Vagina (tissue), 2 donors: ENCODE results near the gene SLC16A1. TPM values are rescaled to one million over a fixed set of nuclear protein-coding genes. Genes with fewer than 3 reads are reported as not detected.

Experiments
- DNase-seq, 2 donors: peaks; one replicate each; pipeline ENCODE4 v3.0.0-alpha.2; 2017; ENCODE audit errors: extremely low spot score in 2 of 2
- H3K27ac ChIP-seq: fragments of 200-600 bp; sonication (generic); one replicate; pipeline ENCODE4 v1.5.1; 2019
- H3K27me3 ChIP-seq: fragments of 200-600 bp; sonication (generic); one replicate; pipeline ENCODE4 v1.5.1; 2019
- H3K36me3 ChIP-seq, 2 donors: fragments of 200-600 bp; sonication (generic); one replicate each; pipeline ENCODE4 v1.5.1; 2017 to 2019
- H3K4me1 ChIP-seq: fragments of 200-600 bp; sonication (generic); one replicate; pipeline ENCODE4 v1.5.1; 2019
- H3K4me3 ChIP-seq, 2 donors: fragments of 200-600 bp; sonication (generic); 1 replicate in 1 of 2; 2 replicates in 1 of 2; pipeline ENCODE4 v1.5.1; 2016 to 2019
- H3K9me3 ChIP-seq: fragments of 200-600 bp; sonication (generic); one replicate; pipeline ENCODE4 v1.5.1; 2019
- POLR2A ChIP-seq, 2 donors: fragments of 450-650 bp; IDR thresholded peaks; one replicate each; pipeline ENCODE4 v1.6.1; 2017; ENCODE audit warnings: antibody characterized with exemption in 2 of 2, mild to moderate bottlenecking in 2 of 2, moderate library complexity in 2 of 2
- POLR2AphosphoS5 ChIP-seq, 2 donors: sonication (generic); formaldehyde crosslinking; IDR thresholded peaks; one replicate each; pipeline ENCODE4 v1.9.0; 2017; ENCODE audit warnings: antibody characterized with exemption in 2 of 2, mild to moderate bottlenecking in 2 of 2, low read depth in 1 of 2; ENCODE audit not compliant: insufficient read depth in 1 of 2
- intact Hi-C: fragments of 100-400 bp; cut with DNase I; formaldehyde crosslinking; loops from one replicate; pipeline ENCODE4 v1.15.1; 2023
- total RNA-seq: library from RNA; depleted of rRNA; stranded (reverse); fragments of >200 nt; gene quantifications from one replicate; pipeline ENCODE4 v1.2.3, GENCODE V29; 2016
- TF ChIP-seq, protein P1 (sequence below), 3 experiments: fragments of 450-650 bp in 2 of 3; fragments of 200-600 bp in 1 of 3; sonication (generic) in 1 of 3; IDR thresholded peaks; one replicate each; pipeline ENCODE4 v1.5.1; 2017 to 2019; ENCODE audit warnings: antibody characterized with exemption in 3 of 3, mild to moderate bottlenecking in 2 of 3, moderate library complexity in 2 of 3

SLC16A1 gene
- total RNA-seq, 1 donor from 2014 or later, result 12.8 TPM

DNA sequence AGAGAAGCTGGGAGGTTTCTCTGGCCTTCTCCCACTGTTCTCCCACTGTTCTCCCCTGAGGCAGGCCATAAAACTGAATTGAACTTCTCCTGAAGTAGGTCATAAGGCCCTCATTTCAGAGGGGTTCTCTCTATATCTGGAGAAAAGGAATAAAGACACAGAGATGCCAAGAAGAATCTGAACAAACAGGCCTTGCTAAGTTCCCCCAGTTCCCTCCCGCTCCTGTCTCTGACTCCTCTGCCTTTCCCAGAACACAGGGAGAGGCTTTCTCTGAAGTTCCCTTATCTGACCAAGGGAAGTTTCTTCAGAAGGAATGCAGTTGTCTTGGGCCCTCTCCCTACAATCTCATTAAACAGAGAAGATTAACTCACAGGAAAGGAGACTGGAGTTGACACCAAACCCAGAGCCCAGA is 83.4 kb downstream of the SLC16A1 start:
- H3K4me3 ChIP-seq, result no peak overlapping the region
- H3K4me1 ChIP-seq, result no peaks in the 10 kb centered on the region
- DNase-seq, result no peak
- no peaks in the 10 kb centered on the region for H3K36me3 ChIP-seq
- no peaks in the 10 kb centered on the region for H3K27me3 ChIP-seq
- H3K27ac ChIP-seq, result no peak overlapping the region
- TF ChIP-seq POLR2AphosphoS5 (IDR thresholded peaks at IDR 0.05; ENCODE audit: insufficient read depth in 1 of 2, low read depth in 1 of 2) (no peak), POLR2A (IDR thresholded peaks at IDR 0.05) (no peak)
- TF ChIP-seq, protein P1, sequence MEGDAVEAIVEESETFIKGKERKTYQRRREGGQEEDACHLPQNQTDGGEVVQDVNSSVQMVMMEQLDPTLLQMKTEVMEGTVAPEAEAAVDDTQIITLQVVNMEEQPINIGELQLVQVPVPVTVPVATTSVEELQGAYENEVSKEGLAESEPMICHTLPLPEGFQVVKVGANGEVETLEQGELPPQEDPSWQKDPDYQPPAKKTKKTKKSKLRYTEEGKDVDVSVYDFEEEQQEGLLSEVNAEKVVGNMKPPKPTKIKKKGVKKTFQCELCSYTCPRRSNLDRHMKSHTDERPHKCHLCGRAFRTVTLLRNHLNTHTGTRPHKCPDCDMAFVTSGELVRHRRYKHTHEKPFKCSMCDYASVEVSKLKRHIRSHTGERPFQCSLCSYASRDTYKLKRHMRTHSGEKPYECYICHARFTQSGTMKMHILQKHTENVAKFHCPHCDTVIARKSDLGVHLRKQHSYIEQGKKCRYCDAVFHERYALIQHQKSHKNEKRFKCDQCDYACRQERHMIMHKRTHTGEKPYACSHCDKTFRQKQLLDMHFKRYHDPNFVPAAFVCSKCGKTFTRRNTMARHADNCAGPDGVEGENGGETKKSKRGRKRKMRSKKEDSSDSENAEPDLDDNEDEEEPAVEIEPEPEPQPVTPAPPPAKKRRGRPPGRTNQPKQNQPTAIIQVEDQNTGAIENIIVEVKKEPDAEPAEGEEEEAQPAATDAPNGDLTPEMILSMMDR (IDR thresholded peaks at IDR 0.05), result no peak
- no peaks in the 10 kb centered on the region for H3K9me3 ChIP-seq
- intact Hi-C loops, result no loop called here

DNA sequence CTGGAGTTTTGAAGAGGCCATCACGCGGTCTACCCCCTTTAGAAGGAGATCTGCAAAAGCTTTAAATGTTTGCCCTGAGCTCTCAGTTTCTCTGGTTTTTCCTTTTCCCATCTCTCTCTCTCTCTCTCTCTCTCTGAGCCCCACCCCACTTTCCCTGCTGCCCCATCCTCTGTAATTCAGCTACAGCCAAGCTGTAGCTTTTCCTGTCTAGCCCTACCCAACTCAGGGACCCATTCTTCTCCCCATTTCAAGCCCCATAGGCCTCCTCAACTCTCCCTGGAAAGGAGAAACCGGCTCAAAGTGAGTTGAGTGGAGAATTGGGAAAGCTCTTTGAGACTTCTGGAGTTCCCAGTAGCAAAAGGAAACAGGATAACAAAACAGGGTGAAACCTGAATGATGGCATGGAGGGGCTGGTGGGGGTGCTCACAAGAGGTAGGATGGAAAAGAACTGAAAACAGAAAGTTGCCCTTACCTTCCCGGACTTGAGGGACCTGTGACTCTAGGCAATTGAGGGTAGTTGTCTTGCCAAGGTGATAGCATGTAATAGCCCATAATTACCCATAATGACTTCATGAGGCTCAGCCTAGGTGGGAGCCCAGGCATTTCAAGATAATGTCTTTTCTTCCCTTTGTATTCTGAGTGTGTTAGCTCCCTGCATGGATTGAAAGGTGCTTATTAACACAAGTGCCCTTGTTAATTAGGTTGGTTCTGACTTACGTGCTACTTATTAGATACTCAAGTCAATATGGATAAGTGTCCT is 84.9 kb downstream of the SLC16A1 start:
- TF ChIP-seq, protein P1 (IDR thresholded peaks at IDR 0.05), result no peak
- TF ChIP-seq POLR2A (IDR thresholded peaks at IDR 0.05) (no peak), POLR2AphosphoS5 (IDR thresholded peaks at IDR 0.05; ENCODE audit: insufficient read depth in 1 of 2, low read depth in 1 of 2) (no peak)
- no peaks in the 10 kb centered on the region for H3K36me3 ChIP-seq
- H3K4me3 ChIP-seq, result no peak overlapping the region
- DNase-seq, result no peak
- H3K27me3 ChIP-seq, result no peaks in the 10 kb centered on the region
- no peaks in the 10 kb centered on the region for H3K4me1 ChIP-seq
- H3K27ac ChIP-seq, result no peak overlapping the region
- no peaks in the 10 kb centered on the region for H3K9me3 ChIP-seq
- intact Hi-C loops, result no loop called here

- H3K36me3 ChIP-seq, result no peaks in the 10 kb centered on the region
- intact Hi-C loops, result no loop called here
- H3K27ac ChIP-seq, result no peak overlapping the region
- H3K4me3 ChIP-seq, result no peak overlapping the region
- DNase-seq, result no peak
- H3K4me1 ChIP-seq, result no peaks in the 10 kb centered on the region
- TF ChIP-seq POLR2A (IDR thresholded peaks at IDR 0.05), result no peak
- TF ChIP-seq, protein P1 (IDR thresholded peaks at IDR 0.05), result no peak
- TF ChIP-seq POLR2AphosphoS5 (IDR thresholded peaks at IDR 0.05; ENCODE audit: insufficient read depth in 1 of 2, low read depth in 1 of 2), result no peak
- H3K27me3 ChIP-seq, result no peaks in the 10 kb centered on the region
- H3K9me3 ChIP-seq, result no peaks in the 10 kb centered on the region
Measured at GRCh38 chr1:112869895-112870294, 86.1 kb downstream of the SLC16A1 start.

DNA sequence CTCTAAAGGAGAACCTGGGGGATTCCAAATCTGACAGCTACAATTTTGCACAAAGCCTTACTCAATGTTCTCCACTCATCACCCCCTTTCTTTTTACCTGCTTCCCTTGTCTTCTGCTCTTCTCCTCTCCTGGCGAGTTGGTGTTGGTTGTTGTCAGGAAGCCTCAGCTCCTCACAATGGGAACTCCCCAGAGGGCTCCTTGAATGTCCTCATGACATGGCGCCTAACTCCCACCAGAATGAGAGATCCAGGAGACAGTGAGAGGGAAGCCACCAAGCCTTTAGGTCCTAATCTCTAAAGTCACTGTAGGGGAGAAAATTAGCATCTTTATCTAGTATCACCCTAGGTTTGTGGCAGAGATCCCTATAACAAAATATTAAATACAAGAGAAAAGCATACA is 87.8 kb downstream of the SLC16A1 start:
- no peak for DNase-seq
- Histone ChIP-seq H3K27me3 (no peaks in the 10 kb centered on the region), H3K9me3 (no peaks in the 10 kb centered on the region), H3K36me3 (no peaks in the 10 kb centered on the region), H3K4me1 (no peaks in the 10 kb centered on the region), H3K4me3 (no peak overlapping the region), H3K27ac (no peak overlapping the region)
- intact Hi-C loops, result no loop called here
- TF ChIP-seq POLR2A (IDR thresholded peaks at IDR 0.05), result no peak
- TF ChIP-seq, protein P1 (IDR thresholded peaks at IDR 0.05), result no peak
- no peak for TF ChIP-seq POLR2AphosphoS5 (IDR thresholded peaks at IDR 0.05; ENCODE audit: insufficient read depth in 1 of 2, low read depth in 1 of 2)

DNA sequence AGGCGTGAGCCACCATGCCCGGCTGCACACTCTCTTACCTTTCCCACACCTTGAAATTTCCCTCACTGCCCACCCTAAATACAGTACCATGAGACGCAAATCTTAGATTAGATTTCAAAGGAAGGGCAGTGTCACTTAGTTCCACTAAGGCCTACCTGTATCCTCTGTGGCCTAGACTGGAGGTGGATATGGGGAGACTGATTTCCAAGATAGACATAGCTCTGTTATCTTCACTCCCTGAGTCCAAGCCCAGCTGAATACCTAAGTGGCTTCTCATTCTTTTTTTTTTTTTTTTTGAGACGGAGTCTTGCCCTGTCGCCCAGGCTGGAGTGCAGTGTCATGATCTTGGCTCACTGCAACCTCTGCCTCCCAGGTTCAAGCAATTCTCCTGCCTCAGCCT is 89.0 kb downstream of the SLC16A1 start:
- no peak for DNase-seq
- intact Hi-C loops, result no loop called here
- no peaks in the 10 kb centered on the region for H3K36me3 ChIP-seq
- no peaks in the 10 kb centered on the region for H3K27me3 ChIP-seq
- H3K4me1 ChIP-seq, result no peaks in the 10 kb centered on the region
- TF ChIP-seq, protein P1 (IDR thresholded peaks at IDR 0.05), result no peak
- TF ChIP-seq POLR2AphosphoS5 (IDR thresholded peaks at IDR 0.05; ENCODE audit: insufficient read depth in 1 of 2, low read depth in 1 of 2), result no peak
- no peak for TF ChIP-seq POLR2A (IDR thresholded peaks at IDR 0.05)
- no peak overlapping the region for H3K4me3 ChIP-seq
- no peak overlapping the region for H3K27ac ChIP-seq
- H3K9me3 ChIP-seq, result no peaks in the 10 kb centered on the region
